HG03558 (cell line): ENCODE data around the gene ZNF483.
"Not testable (repeated sequence)": the region's sequence is repeated elsewhere in the genome, so short reads cannot be mapped to it uniquely, and the experiment has no call there.

ENCODE experiments used
- ATAC-seq: cut with Tn5 transposase; IDR thresholded peaks from one replicate; pipeline ENCODE4 v1.9.1; 2021; ENCODE audit warnings: moderate number of reproducible peaks; ENCODE audit not compliant: unreplicated experiment; ENCODE audit errors: extremely low read depth

The ZNF483 gene

DNA sequence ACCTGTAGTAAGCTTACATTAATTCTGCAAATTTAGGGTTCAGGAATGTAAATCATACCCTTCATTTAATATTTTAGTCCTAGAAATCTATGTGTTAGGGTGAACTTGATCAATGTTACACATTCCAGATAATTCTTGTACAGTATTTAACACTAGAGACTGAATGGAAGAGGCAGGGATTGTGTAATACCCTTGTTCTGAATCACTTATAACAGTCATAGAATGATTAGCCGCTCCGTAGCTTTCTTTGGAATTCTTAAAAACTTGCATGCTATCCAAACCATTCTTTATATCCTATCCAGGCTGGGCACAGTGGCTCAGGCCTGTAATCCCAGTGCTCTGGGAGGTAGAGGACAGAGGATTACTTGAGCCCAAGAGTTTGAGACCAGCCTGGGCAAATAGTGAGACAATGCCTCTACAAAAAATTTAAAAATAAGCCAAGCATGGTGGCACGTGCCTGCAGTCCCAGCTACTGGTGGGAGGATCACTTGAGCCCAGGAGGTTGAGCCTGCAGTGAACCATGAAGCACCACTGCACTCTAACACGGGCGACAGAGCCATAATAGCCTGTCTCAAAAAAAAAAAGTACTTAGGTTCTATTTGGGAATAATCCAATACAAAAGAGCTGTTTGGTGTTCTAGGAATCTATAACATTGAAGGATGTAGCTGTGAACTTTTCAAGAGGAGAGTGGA is 8.3 kb downstream of the ZNF483 start:
- ATAC-seq: no peak

GRCh38 chr9:111542497-111543254 is 17.7 kb downstream of the ZNF483 start:
- ATAC-seq: no peak

DNA sequence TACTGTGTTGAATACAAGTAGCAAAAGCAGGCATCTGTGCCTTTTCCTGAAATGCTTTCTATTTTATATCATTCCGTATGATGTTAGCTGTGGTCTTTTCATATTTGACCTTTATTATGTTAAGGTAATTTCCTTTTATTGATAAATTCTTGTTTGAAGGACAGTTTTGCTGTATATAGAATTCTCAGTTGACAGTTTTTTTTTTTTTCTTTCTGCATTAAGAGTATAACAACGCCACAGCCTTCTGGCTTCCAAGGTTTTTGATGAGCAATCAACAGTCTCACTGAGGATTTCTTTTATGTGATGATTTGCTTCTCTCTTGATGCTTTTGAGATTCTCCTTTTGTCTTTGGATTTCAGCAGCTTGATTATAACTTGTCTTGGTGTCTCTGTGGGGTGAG is 23.6 kb downstream of the ZNF483 start:
- no peak for ATAC-seq

DNA sequence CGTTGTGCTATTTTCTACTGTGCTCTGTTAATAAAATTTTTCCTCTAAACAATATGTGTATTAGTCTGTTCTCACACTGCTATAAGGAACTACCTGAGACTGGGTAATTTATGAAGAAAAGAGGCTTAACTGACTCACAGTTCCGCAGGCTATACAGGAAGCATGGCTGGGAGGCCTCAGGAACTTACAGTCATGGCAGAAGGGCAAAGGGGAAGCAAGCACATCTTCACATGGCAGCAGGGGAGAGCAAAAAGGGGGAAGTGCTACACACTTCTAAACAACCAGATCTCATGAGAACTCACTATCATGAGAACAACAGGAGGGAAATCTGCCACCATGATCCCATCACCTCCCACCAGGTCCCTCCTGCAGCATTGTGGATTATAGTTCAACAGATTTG is 30.4 kb downstream of the ZNF483 start:
- ATAC-seq: not testable (repeated sequence)

DNA sequence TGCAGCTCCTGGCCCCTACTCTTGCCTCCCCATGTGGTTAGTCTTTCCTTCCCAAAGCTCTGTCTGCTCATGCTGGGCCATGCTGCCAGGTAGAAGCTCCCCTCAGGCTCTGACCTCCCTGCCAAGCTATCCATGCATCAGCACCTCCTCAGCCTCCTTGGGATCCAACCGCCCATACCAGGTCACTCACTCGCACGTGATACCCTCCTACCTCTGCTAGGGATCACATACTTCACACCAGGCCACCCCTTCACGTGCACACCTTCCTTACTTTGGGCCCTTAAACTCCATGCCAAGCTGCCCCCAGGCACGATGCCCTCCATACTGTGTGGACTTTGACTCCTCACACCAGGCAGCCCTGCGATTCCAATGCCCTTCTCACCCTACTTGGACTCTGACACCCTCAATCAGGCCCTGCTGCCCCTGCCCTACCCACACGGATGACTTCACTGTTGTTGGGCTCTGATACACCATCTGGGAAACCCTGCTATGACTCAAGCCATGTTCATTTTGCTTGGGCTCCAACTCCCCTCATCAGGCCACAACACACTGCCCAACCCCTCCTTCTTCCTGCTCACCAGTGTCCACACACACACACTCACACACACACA is 34.1 kb downstream of the ZNF483 start:
- ATAC-seq: no peak

DNA sequence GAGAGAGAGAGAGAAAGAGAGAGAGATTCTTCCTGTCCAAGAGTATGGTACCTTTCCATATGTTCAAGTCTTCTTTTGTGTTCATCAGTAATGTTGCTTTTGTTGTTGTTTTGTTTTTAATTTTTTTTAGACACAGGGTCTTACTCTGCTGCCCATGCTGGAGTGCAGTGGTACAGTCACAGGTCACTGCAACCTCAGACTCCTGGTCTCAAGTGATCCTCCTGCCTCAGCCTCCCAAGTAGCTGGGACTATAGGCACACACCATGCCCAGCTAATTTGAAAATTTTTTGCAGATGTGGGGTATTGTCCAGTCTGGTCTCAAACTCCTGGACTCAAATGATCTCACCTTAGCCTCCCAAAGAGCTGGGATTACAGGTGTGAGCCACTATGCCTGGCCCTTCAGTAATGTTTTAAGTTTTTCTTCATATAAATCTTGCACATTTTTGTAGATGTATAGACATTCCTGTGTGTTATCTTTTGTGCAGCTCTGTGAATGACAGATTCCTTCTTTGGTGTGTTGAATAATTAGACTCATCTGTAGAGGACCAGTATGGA is 36.3 kb downstream of the ZNF483 start:
- no peak for ATAC-seq

DNA sequence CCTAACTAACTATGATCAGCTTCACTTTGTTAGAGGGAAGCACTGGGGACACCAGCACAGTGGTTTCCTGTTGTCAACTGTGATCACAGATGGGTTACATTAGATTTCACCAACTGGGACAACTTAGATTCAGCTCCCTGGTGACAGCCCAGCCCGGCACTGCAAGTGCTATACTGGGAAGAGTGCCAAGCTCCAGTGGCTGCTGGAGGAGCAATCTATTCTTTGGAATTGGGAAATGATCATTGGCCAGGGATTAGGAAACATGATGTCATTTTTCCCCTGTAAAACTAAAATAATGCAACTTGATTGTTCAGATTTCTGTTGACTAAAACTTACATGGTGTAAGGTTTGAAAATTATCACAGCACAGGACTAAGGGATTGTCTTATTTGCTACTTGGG is 41.3 kb downstream of the ZNF483 start:
- no peak for ATAC-seq

GRCh38 chr9:111568127-111568526 is 43.1 kb downstream of the ZNF483 start:
- not testable (repeated sequence) for ATAC-seq

- no peak for ATAC-seq
These were observed 48.1 kb downstream of the ZNF483 start for GRCh38 chr9:111572950-111573604.

- no peak for ATAC-seq
These were observed 57.9 kb downstream of the ZNF483 start for GRCh38 chr9:111582888-111583287.

DNA sequence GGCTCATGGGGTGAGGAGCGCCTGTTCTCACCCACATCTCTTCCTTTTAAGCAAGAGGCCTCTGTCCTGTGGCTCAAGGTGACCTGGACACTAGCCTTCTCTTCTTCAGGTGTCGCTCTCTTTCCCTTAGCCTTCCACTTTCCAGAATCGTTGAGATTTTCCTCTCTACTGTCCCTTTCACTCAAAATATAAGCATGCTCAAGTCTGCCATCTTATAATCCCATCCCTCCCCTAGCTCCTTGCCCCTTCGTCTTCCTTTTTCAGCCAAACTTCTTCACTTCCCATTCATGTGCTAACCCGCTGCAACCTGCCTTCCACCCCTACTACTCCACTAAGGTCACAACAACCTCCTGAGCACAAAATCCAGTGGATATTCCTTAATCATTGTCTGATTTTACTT is 61.4 kb downstream of the ZNF483 start:
- ATAC-seq: no peak

DNA sequence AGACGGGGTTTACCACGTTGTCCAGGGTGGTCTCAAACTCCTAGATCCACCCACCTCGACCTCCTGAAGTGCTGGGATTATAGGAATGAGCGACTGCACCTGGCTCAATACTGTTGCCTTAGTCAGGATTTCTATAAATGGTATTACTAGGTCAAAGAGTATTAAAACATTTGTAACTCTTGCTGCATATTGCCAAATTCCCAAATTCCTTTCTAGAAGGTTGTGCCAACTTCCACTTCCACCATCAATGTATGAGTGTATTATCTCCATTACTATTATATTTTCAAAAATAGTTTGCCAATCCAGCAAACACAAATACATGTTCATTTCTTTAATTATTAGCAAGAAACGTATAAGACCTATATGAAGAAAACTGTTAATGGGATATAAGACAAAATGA is 63.9 kb downstream of the ZNF483 start:
- ATAC-seq: no peak

- no peak for ATAC-seq
These were observed 73.1 kb downstream of the ZNF483 start for GRCh38 chr9:111597852-111598732.

GRCh38 chr9:111598733-111599091 is 73.7 kb downstream of the ZNF483 start:
- no peak for ATAC-seq

GRCh38 chr9:111599092-111599954 is 74.3 kb downstream of the ZNF483 start, which contains the start of gene PTGR1:
Gene PTGR1, minus strand, starts transcription at chr9:111599647. Its CDS starts 2,225 bp downstream, at chr9:111597422.
- no peak for ATAC-seq

DNA sequence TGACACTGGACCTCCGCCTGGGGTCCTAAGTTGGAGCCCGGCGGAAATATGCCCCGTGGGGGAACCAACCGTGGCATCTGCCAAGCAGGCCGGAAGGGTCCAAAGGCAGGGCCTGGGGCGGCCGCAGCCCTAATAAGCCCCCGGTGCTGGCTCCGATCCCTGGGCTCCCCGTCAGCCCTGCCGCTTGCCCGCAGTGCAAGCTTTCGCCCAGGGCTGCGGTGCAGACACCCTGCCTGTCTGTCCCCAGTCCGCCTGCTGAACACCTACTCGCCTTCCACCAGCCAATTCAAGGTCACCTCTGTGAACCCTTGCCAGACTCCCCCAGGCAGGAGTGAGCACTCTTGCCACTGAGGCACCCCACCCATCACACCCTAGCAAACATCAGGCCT is 75.0 kb downstream of the ZNF483 start:
- ATAC-seq: no peak

DNA sequence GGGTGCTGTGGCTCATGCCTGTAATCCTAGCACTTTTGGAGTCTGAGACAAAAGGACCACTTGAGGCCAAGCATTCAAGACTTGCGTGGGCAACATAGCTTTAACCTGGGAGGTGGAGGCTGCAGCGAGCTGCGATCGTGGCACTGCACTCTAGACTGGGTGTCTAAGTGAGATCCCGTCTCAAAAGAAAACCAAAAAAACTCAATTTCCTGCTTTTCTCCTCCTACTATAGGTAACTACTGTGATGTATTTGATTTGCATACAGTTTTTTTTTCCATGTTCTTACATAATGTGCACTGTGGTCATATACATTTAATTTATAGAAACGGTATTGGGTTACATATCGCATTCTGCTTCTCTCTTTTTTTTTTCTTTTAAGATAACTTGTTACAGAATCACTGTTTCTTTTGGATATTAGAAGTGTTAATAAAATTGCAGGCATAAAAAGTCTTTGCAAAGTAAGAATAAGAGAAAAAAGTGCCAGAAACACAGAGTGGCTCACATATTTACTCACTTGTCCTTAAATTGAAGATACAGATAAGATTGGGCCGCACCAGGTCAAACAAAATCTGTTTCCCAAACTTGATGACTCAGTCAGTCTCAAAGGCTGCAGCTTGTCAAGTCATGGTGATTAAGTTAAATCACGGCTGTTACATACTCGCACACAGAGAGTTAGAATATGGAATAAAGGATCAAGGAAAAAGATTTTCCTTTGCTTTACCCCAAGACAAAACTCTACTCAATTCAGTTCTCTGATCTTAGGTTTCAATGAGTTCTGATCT is 76.4 kb downstream of the ZNF483 start:
- ATAC-seq: no peak

GRCh38 chr9:111603041-111603440 is 78.1 kb downstream of the ZNF483 start:
- ATAC-seq: no peak
